SH-SY5Y (cell line): Measurements from ENCODE around the gene PNPLA8.

Experiments
- GATA2 ChIP-seq: IDR thresholded peaks from 2 replicates; pipeline ENCODE4 v1.6.1; 2011; ENCODE audit warnings: mild to moderate bottlenecking, low read depth, low read length
- GATA3 ChIP-seq: IDR thresholded peaks from 2 replicates; pipeline ENCODE4 v1.6.1; 2011; ENCODE audit warnings: low read depth, mild to moderate bottlenecking, low read length, moderate library complexity

GRCh38 chr7:108499566-108499965 lies 26.4 kb downstream of the PNPLA8 start:
- TF ChIP-seq GATA3 (no peak), GATA2 (no peak)
